T-helper 17 cell (primary cell): ENCODE data around the gene PRKAR1B. TPM values are rescaled to one million over a fixed set of nuclear protein-coding genes. Genes with fewer than 3 reads are reported as not detected.

Source experiments
- ATAC-seq: fragments of 150-1000 bp; cut with Tn5 transposase; 2 replicates; pipeline ENCODE4 v1.10.0; 2021; ENCODE audit warnings: mild to moderate bottlenecking, moderate library complexity
- DNase-seq, 3 donors: peaks; one replicate each; pipeline versions ENCODE4 v3.0.0 to v3.0.0-alpha.2; 2020 to 2021
- H3K9me3 ChIP-seq: one replicate; pipeline ENCODE4 v1.7.0; 2013; ENCODE audit warnings: low read length, mild to moderate bottlenecking; ENCODE audit not compliant: control insufficient read depth, poor library complexity, severe bottlenecking
- H3K27ac Mint-ChIP-seq: one replicate; pipeline ENCODE4 v1.8.0; 2022; ENCODE audit warnings: mild to moderate bottlenecking, moderate library complexity, mixed read lengths
- H3K27me3 Mint-ChIP-seq: one replicate; pipeline ENCODE4 v1.8.0; 2022; ENCODE audit warnings: mixed read lengths
- H3K36me3 Mint-ChIP-seq: one replicate; pipeline ENCODE4 v1.8.0; 2022; ENCODE audit warnings: low read depth, mixed read lengths
- H3K4me1 Mint-ChIP-seq: one replicate; pipeline ENCODE4 v1.8.0; 2022; ENCODE audit warnings: mild to moderate bottlenecking, mixed read lengths
- H3K4me3 Mint-ChIP-seq: one replicate; pipeline ENCODE4 v1.8.0; 2022; ENCODE audit warnings: mild to moderate bottlenecking, moderate library complexity, mixed read lengths
- total RNA-seq, 4 donors: library from RNA in 2 of 4; stranded (reverse) in 2 of 4; gene quantifications; one replicate each; pipeline ENCODE4 v1.2.3 and lab custom pipeline; 2022 to 2026

Gene PRKAR1B
- total RNA-seq, 2 donors from 2014 or later: 10.0 to 22.1 TPM

DNA sequence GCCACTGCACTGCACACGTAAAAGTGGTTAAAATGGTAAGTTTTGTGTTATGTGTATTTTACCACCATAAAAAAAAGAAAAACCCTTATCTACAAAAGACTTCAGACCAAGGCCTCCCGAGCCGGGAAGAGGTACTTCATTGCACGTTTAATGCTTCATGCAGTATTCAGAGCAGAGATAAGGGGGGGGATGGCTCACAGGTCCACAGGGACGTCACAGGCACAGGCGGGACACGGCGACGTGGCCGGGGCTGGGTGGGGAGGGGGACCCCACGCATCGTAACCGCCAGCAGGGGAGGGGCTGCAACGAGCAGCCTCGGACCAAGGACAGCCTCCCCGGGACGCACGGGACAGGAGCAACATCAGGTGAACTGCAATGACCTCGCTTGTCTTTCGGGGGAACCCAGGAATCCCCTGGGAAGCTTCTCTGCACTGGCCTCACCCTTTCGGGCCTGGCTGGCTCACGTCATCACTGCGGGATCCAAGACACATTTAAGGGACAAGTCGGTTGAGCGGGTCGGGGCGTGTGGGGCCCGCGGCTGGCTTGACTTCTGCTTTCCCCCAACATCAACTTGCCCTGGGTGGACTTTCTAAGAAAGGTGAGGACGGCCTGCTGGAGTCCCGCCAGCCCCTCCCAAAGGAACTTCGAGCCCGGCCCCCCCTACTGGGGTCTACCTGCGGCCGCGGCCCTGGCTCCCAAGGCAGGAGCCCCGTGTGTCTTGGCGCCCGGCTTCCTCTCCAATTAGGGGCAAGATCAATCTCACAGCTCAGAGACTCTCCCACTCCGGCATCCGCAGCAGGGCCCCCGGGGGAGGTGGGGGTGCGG lies 177.8 kb downstream of the PRKAR1B start:
- H3K27ac Mint-ChIP-seq: no peak overlapping the region
- H3K36me3 Mint-ChIP-seq: no peaks in the 10 kb centered on the region
- no peak for ATAC-seq
- no peaks in the 10 kb centered on the region for H3K9me3 ChIP-seq
- no peak overlapping the region for H3K4me3 Mint-ChIP-seq
- no peaks in the 10 kb centered on the region for H3K27me3 Mint-ChIP-seq
- no peaks in the 10 kb centered on the region for H3K4me1 Mint-ChIP-seq
- no peak for DNase-seq

DNA sequence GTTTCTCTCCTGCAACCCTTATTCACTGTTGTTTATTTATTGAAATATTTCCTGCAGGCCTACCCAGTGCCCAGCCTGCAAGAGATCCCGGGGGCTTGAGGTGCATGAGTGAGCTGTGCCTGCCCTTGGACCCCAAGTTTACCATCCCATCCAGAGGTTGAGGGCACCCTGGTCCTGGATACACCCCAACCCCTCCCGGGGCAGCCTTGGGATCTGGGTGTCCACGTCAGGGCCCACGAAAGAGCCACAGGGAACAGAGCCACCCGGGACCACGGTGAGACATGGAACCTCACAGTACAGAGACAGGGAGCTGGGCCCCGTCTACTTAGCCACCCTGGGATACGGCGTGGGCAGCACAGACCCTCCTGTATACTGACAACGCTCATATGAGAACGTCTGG lies 178.7 kb downstream of the PRKAR1B start:
- ATAC-seq (no peak), DNase-seq (no peak)
- no peaks in the 10 kb centered on the region for H3K27me3 Mint-ChIP-seq
- H3K4me3 Mint-ChIP-seq: no peak overlapping the region
- H3K36me3 Mint-ChIP-seq: no peaks in the 10 kb centered on the region
- H3K9me3 ChIP-seq: no peaks in the 10 kb centered on the region
- H3K4me1 Mint-ChIP-seq: no peaks in the 10 kb centered on the region
- no peak overlapping the region for H3K27ac Mint-ChIP-seq

DNA sequence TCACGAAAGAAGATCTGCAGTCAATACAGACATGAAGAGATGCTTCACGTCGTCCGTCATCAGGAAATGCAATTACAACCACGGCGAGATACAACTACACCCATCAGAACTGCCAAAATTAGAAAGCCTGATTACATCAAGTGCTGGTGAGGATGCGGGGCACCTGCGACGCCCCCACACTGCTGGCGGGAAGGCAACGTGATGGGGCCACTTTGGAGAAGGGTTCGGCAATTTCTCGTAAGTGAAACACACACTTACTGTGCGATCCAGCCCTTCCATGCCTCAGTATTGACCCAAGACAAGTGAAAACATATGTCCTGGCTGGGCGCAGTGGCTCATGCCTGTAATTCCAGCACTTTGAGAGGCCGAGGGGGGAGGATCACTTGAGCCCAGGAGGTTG lies 181.6 kb downstream of the PRKAR1B start:
- no peaks in the 10 kb centered on the region for H3K36me3 Mint-ChIP-seq
- no peak for ATAC-seq
- H3K9me3 ChIP-seq: no peaks in the 10 kb centered on the region
- H3K4me1 Mint-ChIP-seq: no peaks in the 10 kb centered on the region
- H3K27ac Mint-ChIP-seq: no peak overlapping the region
- DNase-seq: no peak
- no peak overlapping the region for H3K4me3 Mint-ChIP-seq
- H3K27me3 Mint-ChIP-seq: no peaks in the 10 kb centered on the region

DNA sequence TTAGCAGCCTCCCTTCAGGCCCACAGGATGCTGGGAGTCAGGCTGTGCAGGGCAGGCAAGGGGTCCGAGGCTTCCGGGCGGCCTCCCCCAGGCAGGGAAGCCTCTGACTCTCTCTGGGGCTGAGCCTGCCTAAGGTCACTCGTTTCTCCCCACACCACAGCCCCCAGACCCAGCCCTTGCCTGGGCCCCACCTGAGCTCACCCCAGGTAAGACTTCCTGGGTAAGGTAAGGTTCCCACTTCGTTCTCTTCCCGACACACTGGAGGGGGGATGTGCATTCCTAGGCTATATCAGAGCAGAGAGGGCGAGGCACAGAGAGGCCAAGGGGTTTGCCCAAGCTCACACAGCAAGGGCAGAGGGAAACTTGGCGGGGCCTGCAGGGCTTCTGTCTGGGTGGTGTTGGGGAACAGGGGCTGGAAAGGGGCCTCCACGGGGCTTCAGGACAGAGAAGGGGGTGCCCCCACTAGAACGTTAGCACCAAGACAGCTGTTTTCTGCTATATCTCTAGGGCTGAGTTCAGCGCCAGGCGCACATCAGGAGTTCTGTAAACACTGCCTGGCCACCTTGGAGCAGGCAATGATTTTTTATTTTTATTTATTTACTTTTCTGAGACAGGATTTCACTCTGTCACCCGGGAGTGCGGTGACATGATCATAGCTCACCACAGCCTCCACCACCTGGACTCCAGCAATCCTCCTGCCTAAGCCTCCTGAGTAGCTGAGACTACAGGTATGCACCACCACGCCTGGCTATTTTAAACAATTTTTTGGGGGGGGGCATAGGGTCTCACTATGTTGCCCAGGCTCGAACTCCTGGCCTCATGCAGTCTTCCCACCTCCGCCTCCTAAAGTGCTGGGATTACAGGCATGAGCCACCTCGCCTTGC lies 182.5 kb downstream of the PRKAR1B start:
- Mint-ChIP-seq H3K27me3 (no peaks in the 10 kb centered on the region), H3K27ac (no peak overlapping the region), H3K4me1 (no peaks in the 10 kb centered on the region), H3K4me3 (no peak overlapping the region), H3K36me3 (no peaks in the 10 kb centered on the region)
- no peaks in the 10 kb centered on the region for H3K9me3 ChIP-seq
- DNase-seq: no peak
- no peak for ATAC-seq

DNA sequence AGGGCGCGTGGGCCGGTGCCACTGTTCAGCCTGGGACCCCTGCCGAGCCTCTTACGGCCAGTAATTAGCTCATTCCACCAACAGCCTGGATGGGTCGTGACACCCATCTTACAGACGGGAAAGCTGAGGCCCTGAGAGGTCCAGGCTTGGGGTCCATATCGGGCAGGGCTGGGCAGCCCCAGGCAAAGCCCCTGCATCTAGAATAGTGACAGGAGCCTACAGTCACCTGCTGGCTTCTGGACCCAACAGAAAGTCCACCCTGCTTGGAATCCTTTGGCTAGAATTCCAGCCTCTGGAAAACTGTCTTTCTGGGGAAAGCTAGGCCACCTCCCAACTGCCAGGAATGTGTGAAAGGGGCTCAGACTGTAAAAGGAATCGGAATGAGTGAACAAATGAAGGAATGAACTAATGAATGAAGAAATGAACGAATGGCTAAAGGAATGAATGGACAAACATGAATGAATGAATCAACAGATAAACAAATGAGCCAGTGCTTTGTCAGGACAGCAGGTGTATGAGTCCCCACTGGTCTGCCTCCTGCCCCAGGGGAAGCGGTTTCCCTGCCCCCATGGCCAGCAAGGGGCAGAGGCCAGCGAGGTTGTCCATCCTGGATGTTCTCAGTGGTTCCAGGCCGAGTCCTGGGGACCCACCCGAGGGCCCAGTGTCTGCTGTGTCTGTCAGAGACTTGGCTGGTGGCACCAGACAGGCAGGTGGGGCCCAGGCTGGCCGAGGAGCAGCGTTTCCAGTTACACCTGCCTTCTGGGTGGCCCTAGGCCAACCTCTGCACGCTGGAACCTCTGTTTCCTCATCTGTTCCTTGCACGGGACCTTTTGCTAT lies 183.4 kb downstream of the PRKAR1B start:
- Mint-ChIP-seq H3K27ac (no peak overlapping the region), H3K36me3 (no peaks in the 10 kb centered on the region), H3K4me3 (no peak overlapping the region), H3K4me1 (no peaks in the 10 kb centered on the region), H3K27me3 (no peaks in the 10 kb centered on the region)
- DNase-seq: no peak
- no peaks in the 10 kb centered on the region for H3K9me3 ChIP-seq
- ATAC-seq: no peak

DNA sequence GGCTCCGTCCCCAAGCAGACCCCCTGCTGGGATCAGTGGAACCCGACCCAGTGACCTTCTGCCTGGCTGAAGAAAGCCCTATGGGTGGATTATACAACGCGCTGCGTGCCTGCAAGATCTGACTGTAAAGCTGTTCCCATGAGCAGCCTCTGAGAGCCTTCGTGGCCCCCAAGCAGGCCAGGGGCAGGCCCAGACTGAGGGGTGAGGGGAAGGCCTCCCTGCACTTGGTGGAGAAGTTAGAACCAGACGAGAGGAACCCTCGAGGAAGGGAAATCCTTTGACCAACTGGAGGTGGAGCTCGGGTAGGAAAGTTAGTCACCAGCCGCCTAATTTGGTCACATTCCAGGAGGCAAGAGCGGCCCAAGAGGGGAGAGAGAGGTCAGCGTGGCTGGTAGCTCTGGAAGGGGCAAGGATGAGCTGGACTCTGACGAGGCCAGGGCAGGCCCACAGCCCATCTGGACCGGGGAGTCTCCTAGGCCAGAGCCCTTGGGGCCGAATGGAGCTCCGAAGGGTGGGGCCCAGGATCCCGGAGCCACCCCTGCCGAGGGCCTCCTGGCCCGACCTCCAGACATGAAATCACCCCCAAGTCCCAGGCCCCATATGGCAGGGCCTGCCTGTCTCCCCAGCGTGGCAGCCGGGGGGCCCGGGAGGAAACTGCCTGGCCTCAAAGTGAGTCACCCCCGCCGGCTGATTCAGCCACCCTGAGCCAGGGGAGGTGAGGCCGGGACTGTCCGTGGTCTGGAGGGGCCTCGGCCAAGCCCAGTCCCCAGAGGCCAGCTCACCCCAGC lies 184.2 kb downstream of the PRKAR1B start:
- no peaks in the 10 kb centered on the region for H3K9me3 ChIP-seq
- Mint-ChIP-seq H3K27ac (no peak overlapping the region), H3K27me3 (no peaks in the 10 kb centered on the region), H3K4me1 (no peaks in the 10 kb centered on the region), H3K36me3 (no peaks in the 10 kb centered on the region), H3K4me3 (no peak overlapping the region)
- no peak for ATAC-seq
- DNase-seq: no peak

DNA sequence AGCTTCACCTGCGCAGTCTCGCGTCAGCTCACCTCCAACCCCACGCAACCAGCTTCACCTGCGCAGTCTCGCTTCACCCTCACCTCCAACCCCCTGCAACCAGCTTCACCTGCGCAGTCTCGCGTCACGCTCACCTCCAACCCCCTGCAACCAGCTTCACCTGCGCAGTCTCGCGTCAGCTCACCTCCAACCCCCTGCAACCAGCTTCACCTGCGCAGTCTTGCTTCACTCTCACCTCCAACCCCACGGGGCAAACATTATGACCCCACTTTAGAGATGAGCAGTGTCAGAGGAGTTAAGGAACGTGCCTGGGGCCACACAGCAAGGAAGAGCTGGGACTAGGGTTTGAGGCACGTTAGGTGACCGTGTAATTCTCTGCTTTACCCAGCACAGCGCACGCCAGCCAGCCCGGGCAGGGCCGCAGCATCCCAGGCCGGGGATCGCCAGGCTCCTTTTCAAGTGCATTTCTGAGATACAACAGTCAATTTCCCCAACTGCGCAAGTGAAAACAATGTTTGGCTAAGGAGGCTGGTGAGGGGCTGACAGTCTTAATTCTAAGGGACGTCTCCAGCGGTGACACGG lies 184.9 kb downstream of the PRKAR1B start:
- no peaks in the 10 kb centered on the region for H3K9me3 ChIP-seq
- no peak for ATAC-seq
- no peaks in the 10 kb centered on the region for H3K36me3 Mint-ChIP-seq
- H3K4me1 Mint-ChIP-seq: no peaks in the 10 kb centered on the region
- H3K27me3 Mint-ChIP-seq: no peaks in the 10 kb centered on the region
- no peak for DNase-seq
- no peak overlapping the region for H3K4me3 Mint-ChIP-seq
- no peak overlapping the region for H3K27ac Mint-ChIP-seq

DNA sequence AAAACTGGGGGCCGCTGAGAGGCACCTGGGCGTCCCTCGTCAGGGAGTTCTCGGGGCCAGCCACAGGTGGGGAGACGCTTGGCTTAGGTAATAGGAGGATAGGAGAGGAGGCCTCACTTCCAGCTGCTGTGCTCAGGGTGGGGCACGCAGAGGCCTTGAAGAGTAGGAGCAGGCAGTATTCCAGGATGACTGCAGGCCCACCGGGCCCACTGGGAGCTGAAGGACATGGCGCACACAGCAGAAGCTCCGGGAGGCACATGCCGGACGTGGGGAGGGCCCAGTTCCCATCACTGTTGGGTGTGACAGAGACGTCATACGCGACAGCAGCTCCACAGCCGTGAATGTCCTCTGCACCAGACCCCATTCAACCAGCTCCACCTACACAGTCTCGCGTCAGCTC lies 185.4 kb downstream of the PRKAR1B start:
- ATAC-seq: no peak
- H3K4me3 Mint-ChIP-seq: no peak overlapping the region
- no peaks in the 10 kb centered on the region for H3K9me3 ChIP-seq
- H3K4me1 Mint-ChIP-seq: no peaks in the 10 kb centered on the region
- no peaks in the 10 kb centered on the region for H3K36me3 Mint-ChIP-seq
- no peak for DNase-seq
- no peaks in the 10 kb centered on the region for H3K27me3 Mint-ChIP-seq
- no peak overlapping the region for H3K27ac Mint-ChIP-seq

DNA sequence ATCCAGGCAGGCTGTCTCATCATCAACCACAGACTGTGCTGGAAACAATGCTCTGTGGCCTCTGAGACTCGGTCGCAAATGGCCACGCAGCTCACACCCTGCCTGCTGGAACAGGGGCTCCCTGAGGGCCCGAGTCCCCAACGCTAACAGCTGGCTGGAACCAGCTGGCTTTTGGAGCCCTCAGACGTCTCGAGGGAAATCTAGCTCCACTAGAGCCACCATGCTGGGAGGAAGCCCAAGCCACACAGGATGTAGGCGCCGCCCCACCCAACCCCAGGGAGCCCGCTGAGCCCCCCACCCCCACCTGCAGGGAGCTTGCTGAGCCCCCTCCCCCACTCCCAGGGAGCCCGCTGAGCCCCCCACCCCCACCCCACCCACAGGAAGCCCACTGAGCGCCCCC lies 186.1 kb downstream of the PRKAR1B start:
- Mint-ChIP-seq H3K36me3 (no peaks in the 10 kb centered on the region), H3K27ac (no peak overlapping the region), H3K4me1 (no peaks in the 10 kb centered on the region), H3K27me3 (no peaks in the 10 kb centered on the region), H3K4me3 (no peak overlapping the region)
- ATAC-seq (no peak), DNase-seq (no peak)
- H3K9me3 ChIP-seq: no peaks in the 10 kb centered on the region

DNA sequence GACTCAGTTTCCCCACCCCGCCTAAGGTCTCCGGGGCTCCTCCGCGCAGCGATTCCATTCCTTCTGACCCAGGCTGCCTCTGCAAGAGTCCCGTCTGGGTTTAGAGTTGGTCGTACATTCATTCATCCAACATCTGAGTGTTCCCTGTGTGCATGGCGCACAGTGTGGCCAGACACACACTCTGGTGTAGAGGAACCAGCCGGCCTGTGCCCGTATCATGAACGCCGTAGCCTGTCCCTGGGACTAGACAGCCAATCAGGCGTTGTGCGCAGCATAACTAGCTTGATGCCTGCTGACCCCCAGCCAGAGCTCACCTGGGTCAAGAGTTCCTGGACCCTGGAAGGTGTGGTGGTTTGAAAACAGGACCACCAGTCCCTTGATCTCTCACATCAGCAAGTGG lies 186.5 kb downstream of the PRKAR1B start:
- no peak for ATAC-seq
- H3K9me3 ChIP-seq: no peaks in the 10 kb centered on the region
- Mint-ChIP-seq H3K36me3 (no peaks in the 10 kb centered on the region), H3K4me1 (no peaks in the 10 kb centered on the region), H3K27me3 (no peaks in the 10 kb centered on the region), H3K27ac (no peak overlapping the region), H3K4me3 (no peak overlapping the region)
- DNase-seq: no peak

DNA sequence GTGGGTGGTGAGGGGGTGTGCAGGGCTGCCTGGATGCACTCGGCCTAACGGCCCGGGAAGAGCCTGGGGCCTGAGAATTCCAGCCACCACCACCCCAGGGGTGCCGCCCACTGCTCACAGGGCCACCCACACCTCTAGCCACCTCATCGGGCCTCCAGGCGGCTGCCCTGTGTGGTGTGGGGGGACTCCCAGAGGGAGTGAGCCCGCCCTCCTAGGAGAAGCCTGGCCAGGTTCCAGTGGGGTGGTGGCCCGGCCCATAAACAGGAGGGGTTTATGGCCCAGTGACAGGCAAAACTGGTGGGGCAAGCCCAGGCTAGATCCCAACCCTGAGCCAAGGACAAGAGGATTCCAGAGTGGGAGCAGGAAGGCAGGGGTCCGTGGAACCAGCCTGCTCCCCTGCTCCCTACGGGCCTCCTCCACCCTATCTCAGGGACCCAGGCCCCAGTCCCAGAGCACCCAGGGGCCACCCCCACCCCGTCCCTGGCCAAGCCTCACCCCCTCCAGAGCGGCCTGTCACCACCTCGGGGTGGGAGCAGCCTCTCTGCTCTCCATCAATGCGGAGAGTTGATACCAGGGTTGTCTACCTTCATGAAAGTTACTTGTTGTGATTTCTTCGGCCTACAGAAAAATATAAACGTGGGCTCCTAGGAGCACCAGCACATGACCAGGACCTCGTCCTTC lies 187.2 kb downstream of the PRKAR1B start:
- Mint-ChIP-seq H3K4me1 (peaks cover 2% of the 10 kb centered on the region), H3K36me3 (no peaks in the 10 kb centered on the region), H3K4me3 (no peak overlapping the region), H3K27me3 (peaks cover 6% of the 10 kb centered on the region), H3K27ac (no peak overlapping the region)
- DNase-seq: no peak
- ATAC-seq: no peak
- H3K9me3 ChIP-seq: no peaks in the 10 kb centered on the region
